KMS-11 (cell line): ENCODE measurements around the gene SLC38A7.
"Not testable (repeated sequence)": the region's sequence is repeated elsewhere in the genome, so short reads cannot be mapped to it uniquely, and the experiment has no call there.

Source experiments
- H2AFZ ChIP-seq: fragments of 200-600 bp; sonication (generic); 2 replicates; pipeline ENCODE4 v1.6.1; 2016; ENCODE audit warnings: antibody characterized with exemption, mixed run types, low read depth
- H3K27ac ChIP-seq: fragments of 200-600 bp; sonication (generic); 2 replicates; pipeline ENCODE4 v1.6.1; 2016; ENCODE audit warnings: mild to moderate bottlenecking, mixed run types
- H3K27me3 ChIP-seq: fragments of 200-600 bp; sonication (generic); 2 replicates; pipeline ENCODE4 v1.6.1; 2017; ENCODE audit warnings: mild to moderate bottlenecking, low read depth, mixed run types, moderate library complexity; ENCODE audit not compliant: insufficient read depth
- H3K36me3 ChIP-seq: fragments of 200-600 bp; sonication (generic); 2 replicates; pipeline ENCODE4 v1.6.1; 2017; ENCODE audit warnings: mild to moderate bottlenecking, mixed run types; ENCODE audit not compliant: insufficient read depth
- H3K4me1 ChIP-seq: fragments of 200-600 bp; sonication (generic); 2 replicates; pipeline ENCODE4 v1.6.1; 2016; ENCODE audit warnings: mild to moderate bottlenecking, low read depth, mixed run types; ENCODE audit not compliant: poor library complexity, severe bottlenecking
- H3K4me2 ChIP-seq: fragments of 200-600 bp; sonication (generic); 2 replicates; pipeline ENCODE4 v1.7.0; 2016; ENCODE audit warnings: mild to moderate bottlenecking, mixed run types
- H3K4me3 ChIP-seq: fragments of 200-600 bp; sonication (generic); IDR thresholded peaks from 2 replicates; pipeline ENCODE4 v1.6.1; 2017; ENCODE audit warnings: low read depth, low read length, mixed read lengths; ENCODE audit not compliant: insufficient read depth
- H3K79me2 ChIP-seq: fragments of 200-600 bp; sonication (generic); 2 replicates; pipeline ENCODE4 v1.6.1; 2016; ENCODE audit warnings: low read depth, mixed run types; ENCODE audit not compliant: insufficient read depth
- H3K9ac ChIP-seq: fragments of 200-600 bp; sonication (generic); 2 replicates; pipeline ENCODE4 v1.6.1; 2016; ENCODE audit warnings: mild to moderate bottlenecking, mixed run types
- H4K20me1 ChIP-seq: fragments of 200-600 bp; sonication (generic); 2 replicates; pipeline ENCODE4 v1.6.1; 2016; ENCODE audit warnings: mild to moderate bottlenecking, mixed run types; ENCODE audit not compliant: insufficient read depth
- TF ChIP-seq, protein P1 (sequence below): fragments of 200-600 bp; sonication (generic); conservative IDR thresholded peaks from 2 replicates; pipeline ENCODE4 v1.6.1; 2017; ENCODE audit warnings: low read depth, mild to moderate bottlenecking, antibody characterized with exemption, low read length, moderate library complexity, mixed read lengths

The SLC38A7 gene

DNA sequence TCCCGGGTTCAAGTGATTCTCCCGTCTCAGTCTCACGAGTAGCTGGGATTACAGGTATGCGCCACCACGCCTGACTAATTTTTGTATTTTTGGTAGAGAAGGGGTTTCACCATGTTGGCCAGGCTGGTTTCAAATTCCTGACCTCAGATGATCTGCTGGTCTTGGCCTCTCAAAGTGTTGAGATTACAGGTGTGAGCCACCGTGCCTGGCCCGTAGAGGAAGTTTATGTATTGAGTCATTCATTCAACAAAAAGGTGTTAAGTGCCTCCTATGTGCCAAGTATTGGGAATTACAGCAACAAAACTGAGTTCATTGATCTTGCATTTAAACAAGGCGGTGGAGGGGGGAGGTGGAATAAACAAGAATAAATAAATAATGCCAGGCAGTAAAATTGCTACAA, 44.7 kb downstream of the SLC38A7 start:
- H3K4me1 ChIP-seq = no peaks in the 10 kb centered on the region
- TF ChIP-seq, protein P1, sequence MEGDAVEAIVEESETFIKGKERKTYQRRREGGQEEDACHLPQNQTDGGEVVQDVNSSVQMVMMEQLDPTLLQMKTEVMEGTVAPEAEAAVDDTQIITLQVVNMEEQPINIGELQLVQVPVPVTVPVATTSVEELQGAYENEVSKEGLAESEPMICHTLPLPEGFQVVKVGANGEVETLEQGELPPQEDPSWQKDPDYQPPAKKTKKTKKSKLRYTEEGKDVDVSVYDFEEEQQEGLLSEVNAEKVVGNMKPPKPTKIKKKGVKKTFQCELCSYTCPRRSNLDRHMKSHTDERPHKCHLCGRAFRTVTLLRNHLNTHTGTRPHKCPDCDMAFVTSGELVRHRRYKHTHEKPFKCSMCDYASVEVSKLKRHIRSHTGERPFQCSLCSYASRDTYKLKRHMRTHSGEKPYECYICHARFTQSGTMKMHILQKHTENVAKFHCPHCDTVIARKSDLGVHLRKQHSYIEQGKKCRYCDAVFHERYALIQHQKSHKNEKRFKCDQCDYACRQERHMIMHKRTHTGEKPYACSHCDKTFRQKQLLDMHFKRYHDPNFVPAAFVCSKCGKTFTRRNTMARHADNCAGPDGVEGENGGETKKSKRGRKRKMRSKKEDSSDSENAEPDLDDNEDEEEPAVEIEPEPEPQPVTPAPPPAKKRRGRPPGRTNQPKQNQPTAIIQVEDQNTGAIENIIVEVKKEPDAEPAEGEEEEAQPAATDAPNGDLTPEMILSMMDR = no peak
- H3K4me3 ChIP-seq = no peak overlapping the region
- no peak overlapping the region for H3K9ac ChIP-seq
- H3K79me2 ChIP-seq = no peaks in the 10 kb centered on the region
- no peak overlapping the region for H3K4me2 ChIP-seq
- no peak overlapping the region for H3K27ac ChIP-seq
- H4K20me1 ChIP-seq = no peaks in the 10 kb centered on the region
- H3K36me3 ChIP-seq = no peaks in the 10 kb centered on the region
- no peaks in the 10 kb centered on the region for H3K27me3 ChIP-seq
- no peak overlapping the region for H2AFZ ChIP-seq

DNA sequence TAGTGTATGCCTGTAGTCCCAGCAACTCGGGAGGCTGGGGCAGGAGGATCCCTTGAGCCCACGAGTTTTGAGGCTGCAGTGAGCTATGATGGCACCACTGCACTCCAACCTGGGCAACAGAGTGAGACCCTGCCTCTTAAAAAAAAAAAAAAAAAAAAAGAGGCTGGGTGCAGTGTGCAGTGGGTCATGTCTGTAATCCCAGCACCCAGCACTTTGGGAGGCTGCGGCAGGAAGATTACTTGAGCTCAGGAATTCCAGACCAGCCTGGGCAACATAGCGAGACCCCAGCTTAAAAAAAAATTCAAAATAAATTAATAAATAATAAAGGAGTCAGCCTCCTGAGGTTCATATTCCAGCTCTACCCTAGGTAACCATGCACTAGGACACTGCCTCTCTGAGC, 45.3 kb downstream of the SLC38A7 start:
- H3K4me2 ChIP-seq = no peak overlapping the region
- no peaks in the 10 kb centered on the region for H3K36me3 ChIP-seq
- H3K4me1 ChIP-seq = no peaks in the 10 kb centered on the region
- TF ChIP-seq, protein P1 = no peak
- no peak overlapping the region for H3K27ac ChIP-seq
- H3K79me2 ChIP-seq = no peaks in the 10 kb centered on the region
- no peak overlapping the region for H3K9ac ChIP-seq
- no peaks in the 10 kb centered on the region for H3K27me3 ChIP-seq
- H4K20me1 ChIP-seq = no peaks in the 10 kb centered on the region
- no peak overlapping the region for H2AFZ ChIP-seq
- no peak overlapping the region for H3K4me3 ChIP-seq

GRCh38 chr16:58638148-58639036, 46.2 kb downstream of the SLC38A7 start:
- no peaks in the 10 kb centered on the region for H3K79me2 ChIP-seq
- no peak overlapping the region for H3K4me2 ChIP-seq
- no peaks in the 10 kb centered on the region for H3K27me3 ChIP-seq
- no peak overlapping the region for H2AFZ ChIP-seq
- H3K27ac ChIP-seq = no peak overlapping the region
- no peak overlapping the region for H3K4me3 ChIP-seq
- no peaks in the 10 kb centered on the region for H4K20me1 ChIP-seq
- H3K4me1 ChIP-seq = no peaks in the 10 kb centered on the region
- no peak overlapping the region for H3K9ac ChIP-seq
- no peaks in the 10 kb centered on the region for H3K36me3 ChIP-seq
- TF ChIP-seq, protein P1 = no peak

DNA sequence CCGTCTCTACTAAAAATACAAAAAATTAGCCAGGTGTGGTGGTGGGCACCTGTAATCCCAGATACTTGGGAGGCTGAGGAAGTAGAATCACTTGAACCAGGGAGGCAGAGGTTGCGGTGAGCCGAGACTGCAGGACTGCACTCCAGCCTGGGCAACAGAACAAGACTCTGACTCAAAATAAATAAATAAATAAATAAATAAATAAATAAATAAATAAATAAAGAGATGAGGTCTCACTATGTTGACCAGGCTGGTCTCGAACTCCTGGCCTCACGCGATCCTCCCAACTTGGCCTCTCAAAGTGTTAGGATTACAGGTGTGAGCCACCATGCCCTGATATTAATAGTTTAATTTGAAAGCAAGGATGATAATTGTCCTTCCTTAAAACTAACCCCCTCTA, 47.5 kb downstream of the SLC38A7 start:
- not testable (repeated sequence) for H3K27ac ChIP-seq, H3K36me3 ChIP-seq, H3K79me2 ChIP-seq, H3K4me2 ChIP-seq, H3K9ac ChIP-seq, H3K4me3 ChIP-seq, H3K27me3 ChIP-seq, H4K20me1 ChIP-seq, H3K4me1 ChIP-seq, H2AFZ ChIP-seq

GRCh38 chr16:58636466-58636865, 48.1 kb downstream of the SLC38A7 start:
- TF ChIP-seq, protein P1 = no peak
- Histone ChIP-seq H4K20me1 (no peaks in the 10 kb centered on the region), H3K4me3 (no peak overlapping the region), H3K27me3 (no peaks in the 10 kb centered on the region), H3K4me2 (no peak overlapping the region), H3K27ac (no peak overlapping the region), H3K4me1 (no peaks in the 10 kb centered on the region), H3K36me3 (no peaks in the 10 kb centered on the region), H3K79me2 (no peaks in the 10 kb centered on the region), H2AFZ (no peak overlapping the region), H3K9ac (no peak overlapping the region)
